Stimulated activated CD8-positive, alpha-beta memory T cell treated with anti-CD3 and anti-CD28 coated beads, Interleukin-15, amount 100 ng/mL, for 48 hours (primary cell): ENCODE data around the gene COL16A1.
A peak's percentile ranks its signal among the peaks of the same experiment; 100 is the strongest.

ENCODE experiments used
- DNase-seq, 2 donors: peaks; one replicate each; pipeline ENCODE4 v3.0.0-alpha.2; 2020; ENCODE audit warnings: low read depth in 2 of 2

COL16A1 gene

DNA sequence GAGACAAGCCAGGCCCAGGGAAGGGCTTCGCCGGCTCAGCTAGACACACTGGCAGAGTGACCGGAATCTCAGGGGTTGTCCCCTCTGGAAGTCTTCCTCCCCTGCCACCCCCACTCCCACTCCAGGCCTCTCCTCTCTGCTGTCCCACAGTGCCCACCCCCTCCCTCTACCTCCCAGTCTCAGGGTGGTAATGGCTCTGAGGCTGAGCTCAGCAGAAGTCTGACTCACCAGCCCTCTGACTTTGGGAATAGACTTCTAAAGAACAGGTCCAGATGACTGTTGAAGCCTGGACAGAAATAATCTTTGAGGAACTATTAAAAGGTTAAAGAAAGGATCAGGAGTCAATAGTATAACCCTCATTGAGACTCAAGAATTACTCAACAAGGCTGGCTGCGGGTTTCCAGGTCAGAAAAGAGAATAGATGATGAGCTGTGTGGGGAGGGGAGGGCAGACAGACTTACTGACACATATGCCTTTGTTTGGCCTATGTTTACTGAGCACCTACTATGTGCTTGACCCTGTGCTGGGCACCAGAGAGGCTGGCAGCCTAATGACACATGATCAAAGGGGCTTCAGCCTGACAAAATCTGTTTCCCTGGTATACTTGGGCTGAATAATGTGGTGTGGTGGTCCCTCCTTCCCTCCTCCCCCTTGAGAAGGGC lies 78.1 kb downstream of the COL16A1 start:
- DNase-seq, result no peak

DNA sequence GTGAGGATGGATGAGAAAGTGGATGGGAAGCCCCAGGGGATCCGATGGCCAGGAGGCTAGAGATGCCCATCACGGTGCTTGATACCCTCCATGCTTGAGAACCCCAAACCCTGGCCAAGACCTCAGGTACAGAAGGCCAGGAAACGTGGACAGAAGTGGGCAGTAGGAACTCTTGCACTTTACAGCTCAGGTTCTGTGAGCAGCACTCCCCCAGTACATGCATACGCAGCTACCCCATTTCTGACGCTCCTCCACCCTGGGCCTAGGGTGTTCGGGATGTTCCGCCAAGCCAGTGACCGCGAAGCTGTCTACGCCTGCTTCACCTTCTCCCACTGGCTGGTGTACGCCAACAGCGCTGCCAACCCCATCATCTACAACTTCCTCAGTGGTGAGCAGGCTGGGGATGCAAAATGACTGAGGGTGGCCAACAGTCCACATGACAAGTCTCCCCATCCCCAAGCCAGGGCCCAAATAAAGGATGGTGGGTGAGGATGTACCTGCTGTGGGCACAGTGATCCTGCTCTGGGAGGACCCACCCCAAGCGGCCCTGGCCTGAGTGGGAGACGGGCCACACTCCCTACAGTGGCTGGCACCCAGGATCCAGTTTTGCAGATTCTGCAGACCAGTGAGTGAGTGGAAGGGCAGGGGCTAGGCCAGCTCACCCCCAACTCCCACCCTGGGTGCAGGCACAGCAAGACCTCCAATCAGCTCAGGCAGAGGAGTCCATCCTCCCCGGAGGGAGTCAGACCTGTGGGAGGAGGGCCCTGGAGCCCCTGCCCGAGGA lies 78.9 kb downstream of the COL16A1 start:
- no peak for DNase-seq

DNA sequence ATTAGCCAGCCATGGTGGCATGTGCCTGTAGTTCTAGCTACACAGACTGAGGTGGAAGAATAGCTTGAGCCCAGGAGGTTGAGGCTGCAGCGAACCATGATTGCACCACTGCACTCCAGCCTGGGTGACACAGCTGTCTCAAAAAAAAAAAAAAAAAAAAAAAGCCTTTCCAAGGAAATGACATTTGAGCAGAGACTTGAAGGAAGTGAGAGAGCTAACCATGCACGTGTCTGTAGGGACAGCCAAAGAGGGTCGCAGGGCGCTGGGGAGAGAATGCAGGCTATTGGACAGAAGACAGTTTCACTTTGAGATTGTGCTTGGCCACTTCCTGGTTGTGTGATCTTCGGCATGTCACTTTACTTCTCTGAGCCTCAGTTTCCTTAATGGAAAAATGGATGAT lies 79.5 kb downstream of the COL16A1 start:
- no peak for DNase-seq

DNA sequence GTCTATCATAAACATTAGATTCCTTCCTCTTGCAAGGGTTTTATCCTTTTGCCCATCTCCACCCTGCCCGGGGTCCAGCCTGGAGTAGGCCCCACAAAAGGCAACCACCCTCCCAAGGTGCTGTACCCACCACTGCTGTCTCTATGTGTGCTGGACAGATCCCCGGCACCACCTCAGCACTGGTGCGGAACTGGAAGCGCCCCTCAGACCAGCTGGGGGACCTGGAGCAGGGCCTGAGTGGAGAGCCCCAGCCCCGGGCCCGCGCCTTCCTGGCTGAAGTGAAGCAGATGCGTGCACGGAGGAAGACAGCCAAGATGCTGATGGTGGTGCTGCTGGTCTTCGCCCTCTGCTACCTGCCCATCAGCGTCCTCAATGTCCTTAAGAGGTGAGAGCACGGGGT lies 80.5 kb downstream of the COL16A1 start:
- DNase-seq, result no peak

DNA sequence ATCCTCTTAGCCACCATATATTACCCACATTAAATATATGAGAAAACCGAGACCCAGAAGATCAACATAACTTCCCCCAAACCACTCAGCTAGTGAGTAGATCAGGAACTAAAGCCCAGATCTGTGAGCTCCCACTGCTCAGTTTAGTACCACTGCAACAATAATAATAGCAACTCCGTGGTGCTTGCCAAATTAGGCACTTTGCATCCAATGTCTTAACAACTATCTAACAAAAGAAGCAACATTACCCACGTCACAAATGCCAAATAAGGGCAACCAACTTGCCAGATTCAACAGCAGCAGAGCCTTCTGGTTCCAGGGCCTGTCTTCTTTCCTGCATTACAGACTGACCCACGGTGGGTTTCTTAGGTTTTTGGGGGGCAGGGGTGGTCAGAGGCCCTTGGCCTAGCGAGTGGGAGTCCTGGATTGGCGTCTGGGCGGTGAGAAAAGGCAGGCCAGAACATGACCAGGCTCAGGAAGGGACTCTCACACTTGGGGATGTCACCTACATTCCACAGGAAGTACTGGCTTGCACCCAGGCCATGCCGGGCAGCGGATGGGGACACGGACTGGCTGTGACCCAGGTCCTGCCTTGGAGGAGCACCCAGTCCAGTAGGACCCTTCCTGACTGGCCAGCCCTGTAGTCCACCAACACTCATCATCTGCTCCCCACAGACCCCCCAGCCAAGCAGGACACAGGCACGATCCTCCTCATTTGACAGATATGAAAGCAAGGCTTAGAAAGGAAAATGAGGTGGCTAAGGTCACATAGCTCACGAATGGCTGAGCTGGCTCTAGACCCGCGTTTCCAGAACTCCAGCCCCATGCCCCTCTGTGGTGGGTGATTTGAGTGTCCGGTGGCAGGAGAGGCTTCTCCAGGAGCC lies 81.7 kb downstream of the COL16A1 start:
- DNase-seq, result no peak

DNA sequence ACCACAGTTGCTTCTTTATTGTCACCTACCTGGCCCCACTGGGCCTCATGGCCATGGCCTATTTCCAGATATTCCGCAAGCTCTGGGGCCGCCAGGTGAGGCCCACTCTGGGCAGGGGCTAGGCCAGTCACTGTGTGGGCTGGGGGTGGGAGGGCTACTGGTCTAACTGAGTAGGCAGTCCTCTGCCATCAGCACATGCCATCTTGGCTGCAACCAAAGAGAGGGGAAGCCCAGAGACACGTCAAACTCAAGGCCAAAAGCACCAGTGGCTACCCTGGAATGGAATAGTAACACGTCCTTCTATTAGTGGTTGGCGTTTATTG lies 82.4 kb downstream of the COL16A1 start:
- DNase-seq, result no peak

DNA sequence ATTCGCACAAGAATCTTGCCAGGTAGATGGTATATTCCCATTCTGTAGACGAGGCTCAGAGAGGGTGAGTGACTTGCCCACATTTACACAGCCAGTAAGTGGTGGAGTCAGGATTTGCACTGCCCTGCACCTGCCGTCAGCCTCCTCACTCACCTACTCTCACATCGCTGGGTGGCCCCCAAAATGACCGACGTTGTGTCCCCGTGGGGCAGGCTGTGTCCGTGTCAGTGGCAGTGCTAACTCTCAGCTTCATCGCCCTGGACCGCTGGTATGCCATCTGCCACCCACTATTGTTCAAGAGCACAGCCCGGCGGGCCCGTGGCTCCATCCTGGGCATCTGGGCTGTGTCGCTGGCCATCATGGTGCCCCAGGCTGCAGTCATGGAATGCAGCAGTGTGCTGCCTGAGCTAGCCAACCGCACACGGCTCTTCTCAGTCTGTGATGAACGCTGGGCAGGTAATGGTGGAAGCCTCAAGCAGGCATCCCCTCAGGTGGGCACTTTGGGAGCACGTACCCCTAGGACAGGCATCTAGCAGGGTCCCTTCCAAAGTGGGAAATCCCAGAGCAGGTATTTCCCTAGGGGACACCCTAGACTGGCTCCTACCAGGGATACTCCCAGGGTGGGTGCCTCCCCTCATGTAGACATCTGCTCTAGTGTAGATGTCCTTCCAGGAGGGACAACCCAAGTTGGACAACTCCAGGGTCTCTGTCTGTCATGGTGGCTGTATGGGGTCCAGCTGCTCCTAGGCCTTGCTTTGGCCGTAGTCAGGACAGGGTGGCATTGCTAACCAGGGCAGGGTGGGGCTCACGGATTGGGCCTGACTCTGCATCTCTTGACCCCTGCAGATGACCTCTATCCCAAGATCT lies 83.0 kb downstream of the COL16A1 start:
- no peak for DNase-seq

DNA sequence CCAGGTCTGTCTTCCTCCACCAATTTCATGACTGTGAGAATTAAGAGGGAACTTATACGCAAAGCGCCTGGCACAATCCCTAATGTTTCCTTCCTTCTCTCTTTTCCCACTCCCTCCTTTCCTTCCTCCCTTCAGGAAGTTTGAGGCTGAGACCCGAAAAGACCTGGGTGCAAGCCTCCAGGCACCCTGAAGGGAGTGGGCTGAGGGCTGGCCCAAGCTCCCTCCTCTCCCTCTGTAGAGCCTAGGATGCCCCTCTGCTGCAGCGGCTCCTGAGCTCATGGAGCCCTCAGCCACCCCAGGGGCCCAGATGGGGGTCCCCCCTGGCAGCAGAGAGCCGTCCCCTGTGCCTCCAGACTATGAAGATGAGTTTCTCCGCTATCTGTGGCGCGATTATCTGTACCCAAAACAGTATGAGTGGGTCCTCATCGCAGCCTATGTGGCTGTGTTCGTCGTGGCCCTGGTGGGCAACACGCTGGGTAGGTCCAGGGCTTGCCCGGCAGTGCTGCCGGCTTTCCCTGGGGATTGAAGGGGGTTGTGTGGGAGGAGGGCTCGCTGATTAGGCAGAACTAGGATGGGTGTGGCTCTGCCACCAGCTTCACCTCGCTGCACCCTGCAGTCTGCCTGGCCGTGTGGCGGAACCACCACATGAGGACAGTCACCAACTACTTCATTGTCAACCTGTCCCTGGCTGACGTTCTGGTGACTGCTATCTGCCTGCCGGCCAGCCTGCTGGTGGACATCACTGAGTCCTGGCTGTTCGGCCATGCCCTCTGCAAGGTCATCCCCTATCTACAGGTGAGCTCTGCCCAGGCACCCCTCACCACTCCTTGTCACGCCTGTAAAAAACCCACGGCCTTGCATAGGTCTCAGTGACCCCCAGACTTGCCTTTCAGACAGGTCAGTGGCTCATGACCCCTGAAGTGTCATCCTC lies 84.6 kb downstream of the COL16A1 start:
- no peak for DNase-seq

DNA sequence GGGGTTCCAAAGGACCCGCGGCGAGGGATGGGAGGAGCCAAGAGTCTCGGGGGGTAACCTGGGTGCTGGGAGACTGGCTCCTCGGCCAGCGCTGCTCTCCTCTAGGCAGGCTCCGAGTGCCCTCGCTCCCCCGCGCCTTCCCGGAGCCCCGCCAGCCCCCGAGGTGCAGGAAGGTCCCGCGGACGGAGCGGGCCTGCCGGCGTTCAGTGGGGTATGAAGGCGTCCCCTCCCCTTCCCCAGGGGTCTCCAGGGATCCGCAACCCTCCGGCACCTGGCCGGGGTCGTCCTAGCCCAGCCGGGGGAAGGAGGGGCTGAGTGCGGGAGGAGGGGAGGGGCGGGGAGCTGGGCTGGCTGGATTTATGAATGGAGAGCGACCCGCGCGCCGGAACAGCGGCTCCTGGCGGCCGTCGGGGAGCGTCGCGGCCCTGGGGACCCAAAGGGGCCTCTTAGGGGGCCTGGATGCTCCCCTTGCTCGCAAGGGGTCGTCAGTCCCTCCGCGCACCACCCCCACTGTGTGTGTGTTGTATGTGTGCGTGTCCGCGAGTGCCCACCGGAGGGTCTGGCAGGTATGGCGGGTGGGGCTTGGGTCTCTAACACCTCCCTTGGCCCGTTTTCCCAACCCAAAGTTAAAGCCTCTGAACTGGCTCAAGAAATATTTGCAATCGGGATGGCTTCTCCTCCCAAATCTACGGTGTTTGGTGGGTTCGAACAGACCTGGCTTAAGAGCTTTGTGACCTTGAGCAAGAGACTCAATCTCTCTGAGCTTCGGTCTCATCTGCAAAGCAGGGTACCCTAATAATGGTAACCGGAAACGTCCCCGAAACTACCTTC lies 85.7 kb downstream of the COL16A1 start:
- peak; percentile 18 to 39 for DNase-seq

DNA sequence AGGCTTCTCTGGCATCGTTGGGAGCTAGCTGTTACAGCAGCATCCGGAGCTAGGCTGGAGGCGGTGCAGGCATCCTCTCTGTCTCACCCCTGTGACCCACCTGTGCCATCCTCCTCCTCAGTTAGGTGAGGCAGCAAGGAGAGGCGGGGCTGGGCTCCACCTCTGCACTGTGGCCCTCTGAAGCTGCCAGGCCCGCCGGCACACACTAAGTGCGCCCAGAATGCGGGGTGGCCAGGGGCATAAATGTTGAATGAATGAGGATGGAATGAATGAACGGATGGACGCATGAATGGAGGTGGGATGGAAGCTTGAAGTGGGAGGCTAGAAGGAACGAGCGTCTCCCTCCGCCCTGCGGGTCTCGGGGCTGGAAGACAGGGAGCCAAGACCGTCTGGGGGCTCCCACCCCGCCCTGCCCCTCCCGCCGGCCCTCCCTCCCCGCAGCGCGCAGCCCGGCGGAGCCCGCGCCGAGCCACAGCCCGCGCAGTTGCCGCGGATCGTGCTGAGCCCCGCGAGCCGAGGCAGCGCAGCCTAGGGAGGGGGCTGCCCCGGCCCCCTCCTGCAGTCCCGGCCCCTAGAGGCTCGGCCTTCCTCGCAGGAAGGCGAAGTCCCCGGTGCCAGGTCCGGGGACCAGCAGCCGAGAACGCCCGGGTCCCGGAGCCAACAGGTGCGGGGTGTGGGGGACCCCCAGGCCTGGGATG lies 86.5 kb downstream of the COL16A1 start, which contains the start of gene HCRTR1:
Gene HCRTR1, plus strand, starts transcription at position 472 of the 698 bp plus-strand sequence. CDS start 1,504 bp downstream, outside the sequence.
- DNase-seq, result no peak

DNA sequence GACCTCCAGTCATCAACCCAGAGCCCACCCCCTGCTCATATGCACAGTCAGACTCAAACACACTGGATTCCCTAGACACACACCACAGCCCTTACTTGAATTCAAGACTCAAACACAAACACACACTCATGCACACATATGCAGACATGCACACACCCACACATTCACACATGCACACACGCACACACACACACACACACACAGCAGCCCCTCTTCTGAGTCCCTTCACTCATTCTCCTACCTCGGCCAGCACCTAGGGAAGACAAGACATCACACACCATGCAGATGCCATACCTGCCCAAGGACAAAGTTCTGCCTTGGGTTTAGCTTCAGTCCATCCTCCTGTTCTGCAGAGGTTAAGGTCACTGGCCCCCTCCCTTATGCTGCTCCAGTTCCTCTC lies 87.9 kb downstream of the COL16A1 start:
- DNase-seq, result no peak

DNA sequence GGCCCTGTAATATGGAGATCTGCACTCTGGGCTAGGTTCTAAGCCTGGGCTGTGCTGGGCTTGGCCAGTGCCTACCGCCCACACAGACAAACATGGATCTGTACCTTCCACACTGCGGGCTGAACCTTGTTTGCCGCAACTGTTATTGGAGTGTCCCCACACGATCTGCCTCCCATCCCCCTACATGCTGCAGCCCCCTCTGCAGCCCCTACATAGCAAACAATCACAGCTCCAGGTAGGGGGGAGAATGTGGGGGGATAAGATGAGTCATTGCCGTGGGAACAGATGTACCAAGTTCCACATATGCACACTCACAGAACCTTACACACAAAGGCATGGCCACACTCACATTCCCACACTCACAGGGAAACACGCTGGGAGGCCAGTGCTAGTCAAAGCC lies 88.4 kb downstream of the COL16A1 start:
- no peak for DNase-seq

DNA sequence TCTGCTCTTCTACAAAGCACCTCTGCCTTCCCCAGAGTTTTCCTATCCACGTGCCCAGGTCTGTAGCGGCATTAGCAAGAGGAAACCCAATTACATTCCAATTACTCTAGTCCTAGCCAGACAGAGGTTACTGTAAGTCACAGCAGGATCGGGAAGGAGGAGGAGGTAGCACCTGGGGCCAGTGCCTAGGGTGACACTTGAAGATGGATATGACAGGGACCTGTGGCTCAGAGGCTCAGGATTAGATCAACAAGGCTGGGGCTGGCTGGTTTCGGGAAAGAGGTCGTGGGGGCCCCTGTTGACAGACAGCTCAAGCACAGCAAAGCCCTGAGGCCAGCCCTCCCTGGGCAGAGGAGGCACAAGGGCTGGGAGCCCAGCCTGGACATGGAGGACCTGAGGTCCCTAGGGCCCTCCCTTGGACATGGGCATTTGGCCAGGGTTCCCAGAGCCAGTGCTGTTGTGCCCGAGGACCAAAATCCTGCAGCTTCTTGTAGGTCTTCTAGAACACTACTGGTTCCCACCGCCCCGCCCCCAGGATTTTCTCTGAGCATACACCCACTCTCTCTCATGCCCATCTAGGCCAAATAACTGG lies 89.3 kb downstream of the COL16A1 start:
- DNase-seq, result no peak

DNA sequence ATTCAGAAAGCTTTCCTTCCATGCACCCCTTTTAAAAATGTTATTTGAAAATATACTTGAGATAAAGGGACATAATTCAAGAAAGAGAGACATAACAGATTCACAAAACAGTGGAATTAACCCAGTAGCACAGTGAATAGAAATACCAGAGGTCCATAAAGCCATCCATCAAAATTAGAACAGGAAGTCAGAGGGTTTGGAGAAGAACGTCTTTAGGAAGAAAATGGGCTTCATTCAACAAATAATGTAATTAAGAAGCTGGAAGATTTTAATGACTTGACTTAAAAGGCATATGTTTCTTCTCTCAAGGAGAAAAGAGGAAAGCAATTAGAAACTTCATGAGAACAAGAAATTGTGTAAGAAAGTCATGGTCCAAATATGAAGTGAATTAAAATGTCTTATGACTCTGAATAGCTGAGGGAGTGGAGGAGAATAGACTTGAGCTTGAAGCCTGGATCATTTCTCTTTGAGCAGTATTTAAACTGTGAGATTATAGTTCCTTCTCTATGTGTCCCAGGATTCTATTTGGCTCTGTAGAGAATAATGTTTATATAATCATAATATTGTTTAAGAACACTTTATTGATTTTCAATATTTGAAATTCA lies 94.2 kb downstream of the COL16A1 start:
- no peak for DNase-seq

DNA sequence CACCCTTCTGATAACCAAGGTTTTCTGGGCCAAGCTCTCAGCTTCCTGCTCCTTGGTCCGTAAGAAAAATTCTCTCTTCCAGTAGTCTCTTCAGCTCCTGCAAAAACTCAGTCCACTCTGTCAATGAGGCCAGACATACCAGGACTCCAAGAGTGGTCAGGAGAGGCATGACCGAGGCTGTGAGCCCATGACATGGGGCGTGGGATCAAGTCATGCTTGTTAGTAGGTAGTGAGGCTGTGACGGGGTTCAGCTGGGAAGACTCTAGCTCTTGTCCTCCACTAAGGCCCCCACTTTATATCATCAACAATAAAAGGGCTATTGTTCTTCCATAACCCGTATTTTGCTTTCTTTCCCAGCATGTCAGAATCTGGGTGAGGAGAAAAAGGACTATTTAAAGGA lies 96.5 kb downstream of the COL16A1 start:
- no peak for DNase-seq

DNA sequence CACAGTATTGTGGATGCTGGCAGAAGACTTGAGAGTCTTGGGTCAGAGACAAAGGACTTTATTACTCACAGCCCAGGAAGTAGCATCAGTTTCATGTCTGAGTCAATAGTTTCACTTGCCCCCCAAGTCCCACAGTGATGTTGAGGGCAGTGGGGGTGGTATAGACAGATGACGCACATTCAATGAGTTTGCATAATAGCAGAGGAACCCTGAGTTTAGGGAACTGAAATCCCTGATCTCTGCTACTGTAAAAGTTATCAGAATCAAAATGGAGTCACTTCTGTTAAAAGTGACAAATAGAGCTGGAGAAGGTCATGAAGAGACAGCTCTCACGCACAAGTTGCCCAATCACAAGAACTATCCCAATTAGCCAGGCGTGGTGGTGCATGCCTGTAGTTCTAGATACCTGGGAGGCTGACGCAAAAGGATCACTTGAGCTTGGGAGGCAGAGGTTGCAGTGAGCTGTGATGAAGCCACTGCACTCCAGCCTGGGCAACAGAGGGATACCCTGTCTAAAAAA lies 97.8 kb downstream of the COL16A1 start:
- peak; percentile 35 to 42 for DNase-seq
